Activated T-helper 17 cell treated with anti-CD3 and anti-CD28 coated beads, Interleukin-2, amount 50 U/mL, for 72 hours (primary cell): ENCODE results near the gene KLHDC7A. TPM values are rescaled to one million over a fixed set of nuclear protein-coding genes. Genes with fewer than 3 reads are reported as not detected.

Experiments
- ATAC-seq: fragments of 150-1000 bp; cut with Tn5 transposase; replicated peaks from 2 replicates; pipeline ENCODE4 v1.10.0; 2021; ENCODE audit warnings: mild to moderate bottlenecking, moderate library complexity
- H3K27ac Mint-ChIP-seq: one replicate; pipeline ENCODE4 v1.8.0; 2022; ENCODE audit warnings: mixed read lengths
- H3K27me3 Mint-ChIP-seq: one replicate; pipeline ENCODE4 v1.8.0; 2022; ENCODE audit warnings: mixed read lengths
- H3K36me3 Mint-ChIP-seq: one replicate; pipeline ENCODE4 v1.8.0; 2022; ENCODE audit warnings: low read depth, mild to moderate bottlenecking, mixed read lengths
- H3K4me1 Mint-ChIP-seq: one replicate; pipeline ENCODE4 v1.8.0; 2022; ENCODE audit warnings: mixed read lengths
- H3K4me3 Mint-ChIP-seq: one replicate; pipeline ENCODE4 v1.8.0; 2022; ENCODE audit warnings: mild to moderate bottlenecking, mixed read lengths
- H3K9me3 Mint-ChIP-seq: one replicate; pipeline ENCODE4 v1.8.0; 2022; ENCODE audit warnings: mixed read lengths
- total RNA-seq, 2 donors: library from RNA; stranded (reverse); gene quantifications; one replicate each; pipeline ENCODE4 v1.2.3, GENCODE V29; 2022

KLHDC7A gene
- total RNA-seq, 2 donors from 2014 or later, result not detected

DNA sequence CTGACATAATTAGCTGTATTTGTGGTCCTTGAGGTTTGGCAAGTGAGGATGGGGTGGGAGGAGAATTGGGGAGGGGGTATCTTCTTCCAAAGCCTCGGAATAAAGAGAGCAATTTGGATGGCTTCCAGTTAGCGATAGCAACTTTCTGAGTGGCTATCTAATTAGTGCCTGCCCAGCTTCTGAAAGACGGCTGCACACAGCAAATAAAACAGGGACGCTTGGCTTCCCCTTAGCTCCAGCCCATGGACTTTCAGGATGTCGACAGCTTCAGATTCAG is 31.1 kb downstream of the KLHDC7A start:
- no peaks in the 10 kb centered on the region for H3K36me3 Mint-ChIP-seq
- peaks cover 18% of the 10 kb centered on the region for H3K9me3 Mint-ChIP-seq
- ATAC-seq, result no peak
- peaks cover 17% of the 10 kb centered on the region for H3K27me3 Mint-ChIP-seq
- no peak overlapping the region for H3K4me3 Mint-ChIP-seq
- no peaks in the 10 kb centered on the region for H3K4me1 Mint-ChIP-seq
- no peak overlapping the region for H3K27ac Mint-ChIP-seq

DNA sequence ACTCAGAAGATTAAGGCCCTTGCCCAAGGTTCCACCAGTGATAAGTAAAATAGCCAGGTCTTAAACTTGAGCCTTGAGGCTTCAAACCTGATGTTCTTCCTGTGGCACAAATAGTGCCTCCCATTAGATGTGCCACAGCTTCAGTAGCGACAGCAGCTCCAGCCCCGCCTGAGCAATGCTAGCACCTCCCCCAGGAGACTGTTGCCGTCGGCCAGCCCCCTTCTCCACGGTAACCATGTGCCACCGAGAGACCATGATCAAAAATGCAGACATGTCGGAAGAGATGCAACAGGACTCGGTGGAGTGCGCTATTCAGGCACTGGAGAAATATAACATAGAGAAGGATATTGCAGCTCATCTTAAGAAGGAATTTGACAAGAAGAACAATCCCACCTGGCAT is 32.2 kb downstream of the KLHDC7A start:
- Mint-ChIP-seq H3K27ac (no peak overlapping the region), H3K9me3 (peaks cover 18% of the 10 kb centered on the region), H3K4me3 (no peak overlapping the region), H3K4me1 (no peaks in the 10 kb centered on the region), H3K27me3 (peaks cover 14% of the 10 kb centered on the region), H3K36me3 (no peaks in the 10 kb centered on the region)
- no peak for ATAC-seq

DNA sequence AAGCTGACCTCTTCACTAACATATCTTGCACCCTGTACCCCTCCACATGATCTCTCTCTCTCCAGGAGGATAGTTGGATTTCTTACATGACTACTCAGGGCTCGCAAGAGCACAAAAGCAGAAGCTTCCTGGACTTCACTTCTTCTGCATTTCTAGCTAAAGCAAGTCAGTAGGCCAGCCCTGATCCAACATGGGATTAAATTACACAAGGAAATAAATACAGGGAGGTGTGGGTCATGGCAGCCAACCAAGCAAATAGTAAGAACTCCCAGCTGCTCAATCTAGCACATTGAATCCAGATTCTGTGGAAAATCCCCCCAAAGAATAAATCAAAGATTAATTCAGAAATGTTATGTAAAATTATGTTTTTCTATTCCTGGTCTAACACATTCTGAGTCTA is 33.3 kb downstream of the KLHDC7A start:
- no peak for ATAC-seq
- peaks cover 16% of the 10 kb centered on the region for H3K27me3 Mint-ChIP-seq
- H3K9me3 Mint-ChIP-seq, result peaks cover 20% of the 10 kb centered on the region
- H3K4me3 Mint-ChIP-seq, result no peak overlapping the region
- H3K4me1 Mint-ChIP-seq, result no peaks in the 10 kb centered on the region
- H3K36me3 Mint-ChIP-seq, result no peaks in the 10 kb centered on the region
- H3K27ac Mint-ChIP-seq, result no peak overlapping the region

DNA sequence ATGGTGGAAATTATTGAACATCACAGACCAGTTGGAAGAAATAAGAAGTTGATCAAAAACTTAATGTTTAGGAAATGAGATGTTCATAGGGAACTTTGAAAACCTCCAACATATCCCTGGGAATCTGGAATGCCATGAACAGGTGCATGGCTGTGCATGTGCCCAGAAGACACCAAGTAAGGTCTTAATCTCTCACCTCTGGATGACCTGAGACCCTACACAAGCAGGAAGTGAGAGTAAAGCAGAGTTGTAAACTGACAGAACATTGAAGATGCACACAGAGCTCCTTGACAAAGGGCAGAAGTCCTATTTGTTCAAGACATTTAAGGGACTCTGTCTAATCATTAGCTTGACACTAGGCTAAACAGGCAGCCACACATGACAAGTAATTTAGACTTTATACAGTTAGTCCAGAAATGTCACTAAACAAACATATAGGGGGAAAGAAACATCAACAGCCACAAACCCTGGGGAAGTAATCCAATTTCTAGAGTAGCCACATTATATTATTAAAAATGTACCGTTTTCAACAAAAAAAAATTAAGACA is 34.5 kb downstream of the KLHDC7A start:
- Mint-ChIP-seq H3K27me3 (peaks cover 18% of the 10 kb centered on the region), H3K4me1 (no peaks in the 10 kb centered on the region), H3K36me3 (no peaks in the 10 kb centered on the region), H3K4me3 (no peak overlapping the region), H3K9me3 (peaks cover 18% of the 10 kb centered on the region), H3K27ac (no peak overlapping the region)
- no peak for ATAC-seq

DNA sequence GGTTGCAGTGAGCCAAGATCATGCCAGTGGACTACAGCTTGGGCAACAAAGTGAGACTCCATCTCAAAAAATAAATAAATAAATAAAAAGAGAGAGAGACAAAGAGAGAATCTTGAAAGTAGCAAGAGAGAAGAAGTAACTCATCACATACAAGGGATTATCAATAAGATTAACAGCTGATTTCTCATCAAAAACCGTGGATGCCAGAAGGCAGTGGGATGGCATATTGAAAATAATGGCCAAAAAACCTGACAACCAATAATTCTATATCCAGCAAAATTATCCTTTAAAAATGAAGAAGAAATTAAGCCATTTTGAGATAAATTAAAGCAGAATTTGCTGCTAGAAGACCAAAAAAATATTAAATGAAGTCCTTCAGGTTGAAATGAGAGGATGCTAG is 35.7 kb downstream of the KLHDC7A start:
- H3K36me3 Mint-ChIP-seq, result no peaks in the 10 kb centered on the region
- H3K9me3 Mint-ChIP-seq, result peaks cover 18% of the 10 kb centered on the region
- peaks cover 21% of the 10 kb centered on the region for H3K27me3 Mint-ChIP-seq
- no peak overlapping the region for H3K27ac Mint-ChIP-seq
- no peak for ATAC-seq
- H3K4me3 Mint-ChIP-seq, result no peak overlapping the region
- no peaks in the 10 kb centered on the region for H3K4me1 Mint-ChIP-seq

DNA sequence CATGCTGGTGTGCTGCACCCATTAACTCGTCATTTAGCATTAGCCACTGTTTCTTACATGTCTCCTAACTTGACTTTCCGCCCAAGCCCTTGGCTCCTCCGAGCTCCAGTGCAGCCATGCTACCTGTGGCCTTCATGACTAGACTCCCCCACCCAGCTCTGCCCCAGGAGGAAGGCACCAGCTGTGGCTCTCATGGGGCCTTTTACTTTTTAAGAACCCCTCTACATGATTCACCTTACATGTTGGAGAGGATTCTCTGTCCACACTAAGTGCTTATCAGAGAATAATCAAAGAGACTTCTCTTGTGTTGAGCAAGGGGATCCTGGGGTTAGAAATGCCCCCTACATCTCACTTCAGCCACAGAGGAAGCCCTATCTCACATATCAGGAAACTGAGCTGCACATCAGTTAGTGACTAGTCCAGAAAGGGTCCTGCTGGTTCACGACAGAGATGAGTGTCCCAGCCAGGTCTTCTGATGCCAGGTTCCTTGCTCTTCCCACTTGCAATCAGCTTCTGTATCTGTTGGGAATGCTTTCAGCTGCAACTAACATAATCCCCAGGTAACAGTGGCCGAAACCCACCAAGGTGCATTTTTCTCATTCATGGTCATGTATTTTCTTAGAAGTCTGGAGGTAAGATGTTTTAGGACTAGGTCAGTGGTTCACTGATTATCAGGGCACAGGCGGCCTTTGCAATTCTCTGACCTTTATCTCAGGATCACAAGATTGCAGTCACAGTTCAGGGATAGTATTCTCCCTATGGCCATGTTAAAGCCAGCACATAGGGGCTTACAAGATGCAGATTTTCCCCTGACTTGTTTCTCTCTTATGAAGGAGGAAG is 45.9 kb downstream of the KLHDC7A start:
- Mint-ChIP-seq H3K27ac (no peak overlapping the region), H3K4me1 (no peaks in the 10 kb centered on the region), H3K36me3 (no peaks in the 10 kb centered on the region), H3K27me3 (peaks cover 29% of the 10 kb centered on the region), H3K9me3 (no peaks in the 10 kb centered on the region), H3K4me3 (no peak overlapping the region)
- ATAC-seq, result no peak

DNA sequence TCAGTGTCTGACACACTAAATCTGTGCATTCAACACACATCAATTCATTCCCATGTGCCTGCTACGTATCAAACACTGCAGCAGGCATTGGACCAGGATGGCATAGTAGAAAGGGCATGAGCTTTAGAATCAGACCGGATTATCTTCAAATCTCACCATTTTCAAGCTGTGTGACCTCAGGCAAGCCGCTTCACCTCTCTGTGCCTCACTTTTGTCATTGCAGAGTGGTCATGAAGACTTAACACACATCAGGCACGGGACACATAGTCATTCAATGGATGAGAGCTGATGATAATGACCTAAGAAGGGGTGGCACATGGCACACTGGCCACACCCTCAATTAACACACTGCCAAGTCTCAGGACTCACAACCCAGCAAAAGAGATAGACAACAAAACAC is 46.8 kb downstream of the KLHDC7A start:
- ATAC-seq, result no peak
- Mint-ChIP-seq H3K27ac (no peak overlapping the region), H3K4me1 (no peaks in the 10 kb centered on the region)

DNA sequence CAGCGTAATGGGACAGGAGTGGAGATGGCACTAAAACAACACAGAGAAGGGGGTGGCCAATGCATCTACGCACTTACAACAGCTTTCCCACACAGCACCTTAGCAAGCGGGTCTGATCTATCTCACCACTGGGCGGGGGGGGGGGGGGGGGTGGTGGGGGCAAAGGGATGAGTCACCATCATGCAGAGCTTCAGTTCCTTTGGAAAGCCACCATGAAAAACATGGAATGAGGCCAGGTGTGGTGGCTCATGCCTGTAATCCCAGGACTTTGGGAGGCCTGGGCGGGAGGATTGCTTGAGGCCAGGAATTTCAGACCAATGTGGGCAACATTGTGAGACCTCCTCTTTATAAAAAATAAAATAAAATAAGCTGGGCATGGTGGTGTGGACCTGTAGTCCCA is 47.2 kb downstream of the KLHDC7A start:
- no peak overlapping the region for H3K27ac Mint-ChIP-seq
- no peaks in the 10 kb centered on the region for H3K9me3 Mint-ChIP-seq
- no peaks in the 10 kb centered on the region for H3K4me1 Mint-ChIP-seq
- H3K36me3 Mint-ChIP-seq, result no peaks in the 10 kb centered on the region
- no peak overlapping the region for H3K4me3 Mint-ChIP-seq
- no peak for ATAC-seq
- peaks cover 32% of the 10 kb centered on the region for H3K27me3 Mint-ChIP-seq

More for the DNA sequence above, 46.8 kb downstream of the KLHDC7A start:
- Mint-ChIP-seq H3K36me3 (no peaks in the 10 kb centered on the region), H3K4me3 (no peak overlapping the region), H3K9me3 (no peaks in the 10 kb centered on the region), H3K27me3 (peaks cover 29% of the 10 kb centered on the region)

DNA sequence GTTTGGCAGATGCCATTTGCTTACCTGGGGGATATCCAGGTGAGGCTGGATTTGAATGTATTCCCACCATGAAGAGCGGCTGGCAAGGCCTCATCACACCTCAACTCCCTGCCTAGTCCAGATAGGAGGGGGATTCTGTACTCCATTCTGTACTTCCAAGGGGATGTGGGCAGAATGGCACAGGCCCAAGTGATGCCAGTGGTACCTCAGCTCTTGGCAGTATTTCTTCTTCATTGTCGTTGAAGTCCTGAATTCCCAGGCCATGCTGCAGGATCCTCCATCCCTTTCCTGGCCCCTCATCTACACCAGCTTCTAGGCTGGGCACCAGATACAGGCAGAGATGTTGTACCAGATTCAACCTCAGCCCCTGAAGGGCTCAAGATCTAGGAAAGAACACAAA is 47.9 kb downstream of the KLHDC7A start:
- no peak for ATAC-seq
- Mint-ChIP-seq H3K27me3 (peaks cover 34% of the 10 kb centered on the region), H3K36me3 (no peaks in the 10 kb centered on the region), H3K4me1 (no peaks in the 10 kb centered on the region), H3K9me3 (no peaks in the 10 kb centered on the region), H3K4me3 (no peak overlapping the region), H3K27ac (no peak overlapping the region)

DNA sequence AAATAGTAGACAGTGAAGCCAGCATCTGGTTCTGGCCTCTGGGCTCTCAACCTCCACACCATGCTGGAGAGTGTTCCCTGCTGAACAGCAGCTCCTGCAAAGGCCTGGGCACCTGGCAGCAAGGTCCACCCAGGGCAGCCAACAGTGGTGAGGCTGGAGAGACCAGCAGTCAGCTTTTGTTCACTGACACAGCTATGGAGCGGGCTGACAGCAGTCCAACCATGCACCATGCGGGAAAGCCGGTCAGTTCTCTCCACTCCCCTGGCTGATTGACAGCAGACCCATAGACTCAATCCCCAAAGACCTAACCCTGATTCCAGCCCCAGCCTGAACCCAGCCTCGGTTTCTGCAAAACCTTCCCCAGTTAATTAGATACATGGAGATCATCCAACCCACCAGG is 49.0 kb downstream of the KLHDC7A start:
- H3K4me1 Mint-ChIP-seq, result no peaks in the 10 kb centered on the region
- no peaks in the 10 kb centered on the region for H3K9me3 Mint-ChIP-seq
- no peak overlapping the region for H3K4me3 Mint-ChIP-seq
- H3K36me3 Mint-ChIP-seq, result no peaks in the 10 kb centered on the region
- no peak overlapping the region for H3K27ac Mint-ChIP-seq
- H3K27me3 Mint-ChIP-seq, result peaks cover 37% of the 10 kb centered on the region
- ATAC-seq, result no peak

DNA sequence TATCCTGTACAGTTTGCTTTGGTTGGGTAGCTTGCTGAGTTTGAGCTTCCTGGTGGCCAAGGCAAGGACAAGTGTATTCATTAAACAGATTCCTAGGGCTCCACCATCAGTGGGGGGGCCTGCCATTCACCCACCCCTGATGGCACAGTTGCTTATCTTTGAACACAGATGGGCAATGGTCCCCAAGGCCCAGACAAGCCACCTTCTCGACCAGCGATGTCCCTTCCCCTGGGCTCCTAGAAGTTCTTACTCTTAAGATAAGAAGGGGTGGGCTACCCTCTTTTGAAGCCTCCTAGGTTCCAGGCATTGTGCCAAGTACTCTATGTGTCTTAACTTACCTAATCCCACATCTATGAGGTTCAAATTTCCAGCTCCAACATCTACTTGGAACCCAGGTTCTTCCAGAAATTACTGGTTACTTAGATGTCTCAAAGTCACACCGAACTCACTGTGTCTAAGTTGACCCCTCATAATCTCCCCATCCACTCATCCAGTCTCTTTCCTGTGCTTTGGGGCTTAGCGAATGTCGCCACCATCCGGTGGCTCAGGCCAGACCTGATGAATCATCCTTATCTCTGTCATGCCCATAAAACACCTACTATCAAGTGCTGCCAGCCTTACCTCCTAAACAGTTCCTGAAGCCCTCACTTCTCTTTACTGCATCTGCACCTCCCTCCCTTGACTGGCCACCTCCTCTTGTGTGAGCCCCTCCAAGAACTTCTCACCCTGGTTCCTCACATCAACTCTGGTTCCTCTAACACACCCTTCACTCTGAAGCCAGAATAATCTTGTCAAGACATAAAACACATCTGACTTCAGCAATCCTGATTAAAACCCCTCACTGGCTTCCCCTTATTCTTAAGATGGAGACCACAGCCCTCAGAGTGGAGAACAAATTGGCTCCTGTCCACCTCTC is 50.1 kb downstream of the KLHDC7A start:
- Mint-ChIP-seq H3K9me3 (no peaks in the 10 kb centered on the region), H3K36me3 (no peaks in the 10 kb centered on the region), H3K27ac (no peak overlapping the region), H3K27me3 (peaks cover 42% of the 10 kb centered on the region), H3K4me3 (no peak overlapping the region), H3K4me1 (no peaks in the 10 kb centered on the region)
- ATAC-seq, result no peak

DNA sequence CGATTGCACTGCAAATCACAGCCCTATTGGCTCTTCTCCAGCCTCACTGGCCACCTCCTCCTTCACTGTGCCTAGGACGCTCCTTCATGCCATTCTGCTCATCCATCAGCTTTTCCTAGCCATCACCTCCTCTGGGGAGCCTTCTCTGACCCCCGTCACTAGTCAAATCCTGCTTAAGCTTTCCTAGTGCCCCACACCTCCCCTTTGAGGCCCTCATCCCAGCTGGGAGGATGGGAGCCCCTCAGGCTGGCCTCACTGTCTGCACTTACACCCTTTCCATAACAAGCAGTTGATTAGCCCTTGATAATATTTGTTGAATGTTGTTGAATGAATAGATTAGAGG is 50.7 kb downstream of the KLHDC7A start:
- H3K27me3 Mint-ChIP-seq, result peaks cover 42% of the 10 kb centered on the region
- ATAC-seq, result no peak
- H3K9me3 Mint-ChIP-seq, result no peaks in the 10 kb centered on the region
- H3K4me3 Mint-ChIP-seq, result no peak overlapping the region
- H3K27ac Mint-ChIP-seq, result no peak overlapping the region
- no peaks in the 10 kb centered on the region for H3K4me1 Mint-ChIP-seq
- no peaks in the 10 kb centered on the region for H3K36me3 Mint-ChIP-seq

DNA sequence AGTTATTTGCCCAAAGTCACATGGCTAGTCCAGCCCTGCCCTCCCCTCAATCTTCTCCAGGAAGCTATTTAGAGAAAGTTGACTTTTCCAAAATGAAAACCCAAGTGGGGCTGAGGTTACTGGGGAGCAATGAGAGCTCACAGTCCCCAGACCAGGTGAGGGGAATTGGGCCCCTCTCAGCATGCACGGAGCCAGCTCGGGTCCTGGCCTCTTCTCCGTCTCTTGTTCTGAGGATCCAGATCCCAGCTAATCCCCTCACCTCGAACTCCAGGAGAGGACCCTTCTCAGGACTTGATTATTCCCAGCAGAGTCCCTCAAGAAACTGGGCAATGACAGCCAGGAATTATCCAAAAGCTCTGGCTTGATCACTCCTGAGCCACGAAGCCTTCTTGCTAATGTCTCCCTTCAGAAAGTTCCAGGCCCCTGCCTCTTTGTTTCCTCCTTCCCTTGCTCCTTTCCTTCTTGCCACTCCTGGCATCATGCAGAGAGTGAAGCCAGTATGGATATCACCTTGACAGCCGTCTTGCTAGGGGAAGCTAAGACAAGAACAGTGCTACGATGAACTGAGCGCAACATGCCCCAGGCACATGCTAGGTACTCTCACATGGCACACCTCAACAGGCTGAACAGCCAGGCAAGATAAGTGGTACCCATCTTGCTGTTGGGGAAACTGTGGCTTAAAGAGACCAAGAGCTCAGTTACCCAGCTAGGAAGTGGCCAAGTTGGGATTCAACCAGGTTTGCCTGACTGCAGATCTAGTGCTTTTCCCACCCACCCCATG is 51.9 kb downstream of the KLHDC7A start:
- Mint-ChIP-seq H3K27ac (no peak overlapping the region), H3K36me3 (no peaks in the 10 kb centered on the region), H3K4me1 (no peaks in the 10 kb centered on the region), H3K4me3 (no peak overlapping the region), H3K9me3 (no peaks in the 10 kb centered on the region), H3K27me3 (peaks cover 40% of the 10 kb centered on the region)
- no peak for ATAC-seq

DNA sequence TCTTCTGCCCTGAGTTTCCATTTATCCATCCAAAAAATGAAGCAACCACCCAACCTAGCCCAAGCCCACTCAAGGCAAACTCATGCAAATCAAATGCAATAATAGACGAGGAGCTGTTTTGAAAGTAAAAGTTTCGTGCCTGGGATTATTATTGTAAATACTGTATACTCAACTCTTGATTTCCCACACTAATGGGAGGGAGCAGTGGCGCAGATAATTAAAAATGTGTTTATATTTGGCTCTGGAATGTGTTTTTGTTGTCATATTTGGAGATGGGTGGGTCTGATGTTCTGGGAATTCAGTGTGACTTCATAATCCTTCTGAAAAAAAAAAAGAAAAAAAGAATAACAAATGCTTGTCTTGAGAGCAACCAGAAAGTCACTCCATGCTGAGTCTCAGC is 52.5 kb downstream of the KLHDC7A start:
- Mint-ChIP-seq H3K36me3 (no peaks in the 10 kb centered on the region), H3K27me3 (peaks cover 41% of the 10 kb centered on the region), H3K4me1 (no peaks in the 10 kb centered on the region), H3K4me3 (no peak overlapping the region), H3K9me3 (no peaks in the 10 kb centered on the region), H3K27ac (no peak overlapping the region)
- no peak for ATAC-seq
